HT-29 (cell line): ENCODE data around the gene GRIPAP1. TPM values are rescaled to one million over a fixed set of nuclear protein-coding genes. Genes with fewer than 3 reads are reported as not detected.
A peak's percentile ranks its signal among the peaks of the same experiment; 100 is the strongest.
"Not testable (repeated sequence)": the region's sequence is repeated elsewhere in the genome, so short reads cannot be mapped to it uniquely, and the experiment has no call there.

Source experiments
- DNase-seq: peaks from one replicate; pipeline ENCODE4 v3.0.0-alpha.2; 2015; ENCODE audit warnings: low spot score
- total RNA-seq: library from RNA; depleted of rRNA; stranded (reverse); fragments of >200 nt; shearing (Covaris generic); gene quantifications from 2 replicates; pipeline ENCODE4 v1.2.3, GENCODE V29; 2014

The GRIPAP1 gene
- total RNA-seq, 1 experiment from 2014 or later = 24.6 TPM

DNA sequence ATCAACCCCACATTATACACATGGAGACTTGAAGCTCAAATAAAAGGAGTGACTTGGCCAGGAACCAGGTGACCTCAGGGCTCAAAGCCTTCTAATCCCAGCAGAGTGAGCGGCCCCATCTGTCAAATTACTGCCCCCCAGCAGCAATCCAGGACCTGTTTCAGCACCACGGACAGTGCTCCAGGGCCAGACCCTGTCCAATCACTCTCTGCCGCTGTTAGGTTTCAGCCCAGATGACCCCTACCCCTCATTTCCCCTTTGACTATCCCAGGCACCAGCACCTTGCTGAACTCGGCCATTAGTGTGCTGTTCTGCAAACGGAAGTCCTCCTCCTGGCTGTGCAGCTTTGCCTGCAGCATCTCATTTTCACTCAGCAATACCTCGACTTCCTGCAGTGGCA, 5.1 kb downstream of the GRIPAP1 start:
- no peak for DNase-seq

DNA sequence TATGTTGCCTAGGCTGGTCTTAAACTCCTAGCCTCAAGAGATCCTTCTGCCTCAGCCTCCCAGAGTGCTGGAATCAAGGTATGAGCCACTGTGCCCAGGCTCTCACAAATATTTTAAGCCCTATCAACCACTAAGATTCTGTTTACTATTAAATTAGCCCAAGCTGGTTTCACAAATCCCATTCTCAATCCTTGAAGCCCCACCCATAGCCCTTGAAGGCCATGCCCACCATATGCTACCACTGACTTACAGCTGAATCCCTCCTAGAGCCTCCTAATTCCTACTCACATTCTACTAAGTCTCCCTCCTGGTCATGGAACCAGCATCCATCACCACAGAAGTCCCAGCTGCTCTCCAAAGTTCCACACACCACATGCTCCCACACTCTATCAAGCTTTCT, 9.7 kb downstream of the GRIPAP1 start:
- no peak for DNase-seq

GRCh38 chrX:48989483-48989882, 12.6 kb downstream of the GRIPAP1 start:
- DNase-seq = no peak

DNA sequence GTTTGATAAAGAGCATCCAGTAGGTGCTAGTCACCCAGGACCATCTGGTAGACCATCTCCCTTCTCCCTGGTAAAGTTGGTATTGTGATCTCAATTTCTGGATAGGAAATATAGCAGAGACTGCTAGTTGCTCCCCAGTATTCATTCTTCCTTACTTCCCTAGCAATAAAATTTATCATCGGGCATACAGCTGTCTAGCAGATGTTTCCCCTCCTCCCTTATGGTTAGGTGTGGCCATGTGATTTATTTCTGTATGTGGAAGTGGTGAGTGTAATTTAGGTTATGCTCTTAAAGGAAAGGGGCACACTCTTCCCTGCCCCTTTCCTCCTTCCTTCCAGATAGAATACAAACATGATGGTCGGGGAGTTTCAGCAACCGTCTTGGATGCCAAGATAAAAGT, 18.2 kb downstream of the GRIPAP1 start:
- DNase-seq = no peak

GRCh38 chrX:48983081-48983480, 19.0 kb downstream of the GRIPAP1 start:
- no peak for DNase-seq

DNA sequence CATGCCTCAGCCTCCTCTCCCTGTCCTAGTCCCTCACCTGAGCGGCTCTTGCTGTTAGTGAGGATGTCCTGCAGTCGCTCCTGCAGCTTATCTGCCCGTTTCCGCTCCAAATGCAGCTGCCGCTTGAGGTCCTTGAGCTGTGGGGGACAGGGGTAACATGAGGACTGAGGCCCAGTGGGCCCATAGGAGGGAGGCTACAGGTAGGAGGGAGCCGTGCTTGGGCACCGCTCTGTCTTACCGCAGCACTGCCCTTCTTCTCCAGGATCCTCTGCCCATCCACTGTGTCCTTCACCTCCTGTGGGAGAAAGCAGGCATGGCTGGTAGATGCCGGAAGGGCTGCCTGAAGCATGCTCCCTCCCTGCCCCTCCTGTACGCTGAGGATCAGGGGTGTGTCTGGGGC, 20.9 kb downstream of the GRIPAP1 start:
- DNase-seq = no peak

- not testable (repeated sequence) for DNase-seq
Observed at GRCh38 chrX:48980341-48980740, 21.7 kb downstream of the GRIPAP1 start.

DNA sequence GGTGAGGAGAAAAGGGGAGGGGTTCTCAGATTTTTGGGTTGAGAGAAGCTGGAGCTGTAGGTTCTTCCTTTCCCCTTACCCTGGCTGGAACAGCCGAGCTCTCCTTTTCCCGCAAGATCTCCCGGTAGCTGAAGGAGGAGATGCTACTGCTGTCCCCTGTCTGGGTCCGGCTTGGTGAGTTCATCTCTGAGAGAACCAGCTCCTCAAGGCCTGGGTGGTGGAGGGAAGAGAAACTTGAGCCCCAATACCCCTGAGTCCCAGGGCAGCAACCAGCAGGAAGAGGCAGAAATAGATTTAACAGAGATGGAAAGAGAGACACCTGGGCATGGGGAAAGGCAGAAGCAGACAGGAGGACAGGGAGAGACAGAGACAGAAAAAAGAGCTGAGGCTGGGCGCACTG, 23.8 kb downstream of the GRIPAP1 start:
- no peak for DNase-seq

DNA sequence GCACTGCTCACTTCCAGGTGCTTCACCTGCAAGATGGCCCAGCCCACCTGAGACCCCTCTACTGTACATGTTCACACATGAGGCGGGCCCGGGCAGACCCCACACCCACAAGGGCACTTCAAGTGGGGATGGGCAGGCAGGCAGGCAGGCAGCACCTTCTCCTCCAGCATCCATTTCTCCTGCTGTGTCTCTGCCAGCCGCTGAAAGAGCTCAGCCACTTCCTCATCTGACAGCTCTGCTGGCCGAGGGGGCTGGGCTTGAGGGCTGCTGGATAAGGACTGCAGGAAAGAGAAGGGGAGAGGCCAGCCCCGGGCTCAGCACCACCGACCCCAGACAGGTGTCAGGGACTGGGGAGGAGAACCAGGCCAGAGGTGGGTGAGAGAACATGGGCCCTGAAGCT, 26.0 kb downstream of the GRIPAP1 start:
- no peak for DNase-seq

DNA sequence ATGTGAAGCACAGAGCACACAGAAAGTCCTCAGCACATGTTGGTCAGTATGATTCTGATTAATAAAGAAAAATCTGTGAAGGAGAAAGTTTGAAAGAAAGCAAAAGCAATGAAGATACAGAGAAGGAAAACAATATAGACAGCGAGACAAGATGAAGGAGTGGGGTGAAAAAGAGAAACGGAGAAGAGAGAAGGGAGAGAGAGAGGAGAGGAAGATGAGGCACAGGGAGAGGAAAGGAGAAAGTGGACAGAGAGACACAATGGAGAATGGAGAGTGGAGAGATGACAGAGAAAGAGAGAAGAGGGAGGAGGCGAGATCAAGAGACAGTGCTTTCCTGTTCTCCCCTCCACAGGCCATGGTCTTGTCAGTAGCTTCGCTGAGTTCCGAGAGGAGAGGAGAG, 26.5 kb downstream of the GRIPAP1 start:
- no peak for DNase-seq

- no peak for DNase-seq
Observed at GRCh38 chrX:48975041-48975440, 27.0 kb downstream of the GRIPAP1 start.

DNA sequence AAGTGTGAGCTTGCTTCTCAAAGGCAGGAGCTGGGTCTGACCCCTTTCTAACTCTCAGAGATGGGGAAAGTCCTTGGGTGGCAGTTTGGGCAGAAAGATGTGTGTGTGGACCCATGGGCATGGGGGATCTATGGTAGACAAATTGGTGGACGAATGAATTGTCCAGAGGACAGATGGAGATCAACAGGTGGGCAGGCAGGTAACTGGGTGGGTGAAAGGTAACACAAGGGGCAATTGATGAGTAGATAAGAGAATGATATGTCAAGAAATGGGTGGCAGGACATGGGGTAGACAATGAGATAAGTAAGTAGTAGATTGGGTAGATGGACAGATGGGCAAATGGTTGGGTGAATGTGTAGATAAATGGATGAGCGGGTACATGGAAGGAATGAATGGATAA, 27.5 kb downstream of the GRIPAP1 start:
- no peak for DNase-seq

DNA sequence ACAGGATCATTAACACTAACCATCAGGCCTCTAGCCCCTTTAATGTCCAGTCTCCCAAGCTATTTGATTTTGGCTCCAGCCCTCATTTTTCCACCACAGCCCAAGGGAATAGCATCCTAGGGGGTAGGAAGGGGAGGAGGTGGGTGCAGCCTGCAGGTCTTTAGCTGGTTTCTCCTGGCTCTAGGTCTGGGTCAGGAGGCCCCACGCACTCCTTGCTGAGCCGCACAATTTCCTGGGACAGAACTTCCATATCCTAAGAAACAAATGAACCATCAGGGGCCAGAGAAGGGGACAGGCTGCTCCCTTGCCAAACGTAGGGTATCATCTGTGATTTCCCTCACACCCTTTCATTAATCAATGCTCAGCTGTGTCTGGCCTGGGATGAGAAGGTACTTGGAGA, 28.0 kb downstream of the GRIPAP1 start:
- DNase-seq = no peak

GRCh38 chrX:48972220-48973164, 29.6 kb downstream of the GRIPAP1 start:
- DNase-seq = peak; percentile 41

DNA sequence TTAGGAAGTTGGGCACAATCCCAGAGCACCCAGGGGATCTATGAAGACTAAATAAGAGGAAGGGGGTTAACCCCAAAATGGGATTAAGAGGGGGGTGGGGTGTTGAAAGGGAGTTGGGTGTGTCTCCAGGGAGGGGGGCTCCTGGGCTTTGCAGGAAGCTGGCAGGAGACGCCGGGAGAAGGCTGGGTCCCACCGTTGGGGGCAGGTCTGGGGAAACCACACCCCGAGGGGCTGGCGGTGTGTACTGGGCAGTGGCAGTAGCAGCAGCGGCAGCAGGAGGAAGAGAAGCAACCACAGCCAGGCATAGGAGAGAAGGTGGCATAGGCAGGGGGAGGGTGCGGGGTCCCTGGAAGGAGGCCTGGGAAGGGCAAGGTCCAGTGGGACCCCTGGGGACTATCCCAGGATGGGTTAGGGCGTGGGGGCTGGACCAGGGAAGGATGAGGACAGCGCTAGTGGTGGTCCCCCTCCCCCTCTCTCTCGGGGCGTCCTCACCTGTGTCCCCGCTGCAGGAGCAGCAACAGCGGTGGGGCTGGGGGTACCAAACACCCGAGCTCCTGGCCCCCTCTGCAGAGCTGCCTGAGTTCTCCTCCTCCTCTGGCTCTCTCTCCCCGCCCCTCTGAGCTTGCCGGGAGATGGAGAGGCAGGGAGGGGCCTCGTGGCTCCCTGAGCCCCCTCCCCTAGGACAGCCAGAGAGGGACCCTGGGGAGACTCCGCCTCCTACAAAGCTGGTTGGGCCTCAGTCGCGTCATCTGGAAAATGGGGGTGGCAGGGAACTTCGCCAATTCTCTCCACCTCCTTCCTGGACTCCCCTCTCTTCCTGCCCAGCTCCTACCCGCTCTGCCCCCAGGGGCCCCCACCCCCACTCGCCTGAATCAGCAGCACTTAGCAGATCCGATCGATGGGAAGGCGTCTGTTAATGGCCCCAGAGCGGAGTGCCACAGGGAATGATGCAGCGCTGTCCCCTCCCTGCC, 30.5 kb downstream of the GRIPAP1 start, which contains the start of gene KCND1:
KCND1 (minus strand) TSS at position 596 of the 971 bp plus-strand sequence. CDS start 1,573 bp downstream, outside the sequence.
- DNase-seq = no peak

- no peak for DNase-seq
Observed at GRCh38 chrX:48969471-48969870, 32.6 kb downstream of the GRIPAP1 start.

DNA sequence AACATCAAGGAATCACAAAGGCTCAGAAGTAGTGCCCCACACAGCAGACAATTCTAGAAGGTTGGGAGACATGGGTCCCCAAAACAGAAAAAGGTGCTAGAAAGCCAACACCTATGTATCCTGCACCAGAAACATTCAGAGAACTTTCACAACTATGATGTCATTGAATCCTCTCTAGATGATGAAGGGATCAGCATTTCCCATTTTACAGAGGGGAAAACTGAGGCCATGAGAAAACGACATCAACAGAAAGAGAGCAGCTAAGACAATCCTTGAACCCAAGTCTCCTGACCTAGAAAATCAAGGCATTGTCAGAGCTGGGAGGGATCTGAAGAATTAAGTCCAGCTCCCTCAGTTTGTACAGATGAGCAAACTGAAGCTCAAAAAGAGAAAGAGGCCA, 33.7 kb downstream of the GRIPAP1 start:
- DNase-seq = no peak

GRCh38 chrX:48966796-48967579, 35.1 kb downstream of the GRIPAP1 start:
- DNase-seq = no peak

GRCh38 chrX:48965959-48966358, 36.1 kb downstream of the GRIPAP1 start:
- DNase-seq = no peak

DNA sequence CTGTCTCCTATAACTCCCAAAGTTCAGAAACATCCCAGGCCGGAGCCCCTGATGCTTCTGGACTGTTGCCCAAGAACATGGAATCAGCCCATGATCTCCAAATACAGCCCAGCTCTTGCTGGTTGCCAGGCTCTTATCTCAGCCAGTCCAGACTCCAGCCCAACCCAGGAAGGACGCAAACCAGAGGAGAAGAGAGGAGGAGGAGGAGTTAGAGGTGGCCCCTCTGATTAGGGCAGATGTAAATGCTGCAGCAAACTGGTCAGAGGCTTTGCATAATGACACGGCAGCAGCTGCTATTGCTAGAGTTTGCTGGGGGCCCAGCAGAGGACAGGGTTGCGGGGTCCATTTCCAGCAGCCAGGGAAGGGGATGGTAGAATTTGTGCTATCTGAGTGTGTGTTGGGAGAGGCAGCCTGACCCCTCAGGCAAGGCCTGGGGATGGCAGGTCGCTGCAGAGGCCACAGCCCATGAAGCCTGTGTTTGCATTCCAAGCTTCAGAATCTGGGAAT, 40.4 kb downstream of the GRIPAP1 start:
- no peak for DNase-seq

DNA sequence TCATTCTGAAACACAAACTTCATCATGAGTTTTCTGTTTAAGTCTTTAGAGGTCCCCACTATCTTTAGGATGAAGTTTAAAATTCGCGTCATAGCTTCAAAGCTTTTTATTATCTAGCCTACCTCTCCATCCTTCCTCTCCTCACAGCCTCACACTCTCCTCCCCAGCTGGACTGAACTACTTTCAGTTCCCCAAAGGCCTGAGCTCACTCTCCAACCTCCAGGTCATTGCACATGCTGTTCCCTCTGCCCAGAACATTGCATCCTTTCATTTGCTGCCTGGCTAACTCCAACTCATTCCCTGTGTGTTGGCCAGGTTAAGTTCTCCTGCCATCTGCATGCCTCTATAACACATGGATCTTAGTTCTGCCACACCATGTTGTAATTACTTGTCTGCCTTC, 41.8 kb downstream of the GRIPAP1 start:
- DNase-seq = no peak
